IPS-NIHi11 (cell line): ENCODE measurements around the gene MORF4L1.
"Not testable (repeated sequence)": the region's sequence is repeated elsewhere in the genome, so short reads cannot be mapped to it uniquely, and the experiment has no call there.

Experiments used
- DNase-seq: peaks from one replicate; pipeline ENCODE4 v3.0.0; 2012; ENCODE audit warnings: mixed read lengths, low spot score

Gene MORF4L1

DNA sequence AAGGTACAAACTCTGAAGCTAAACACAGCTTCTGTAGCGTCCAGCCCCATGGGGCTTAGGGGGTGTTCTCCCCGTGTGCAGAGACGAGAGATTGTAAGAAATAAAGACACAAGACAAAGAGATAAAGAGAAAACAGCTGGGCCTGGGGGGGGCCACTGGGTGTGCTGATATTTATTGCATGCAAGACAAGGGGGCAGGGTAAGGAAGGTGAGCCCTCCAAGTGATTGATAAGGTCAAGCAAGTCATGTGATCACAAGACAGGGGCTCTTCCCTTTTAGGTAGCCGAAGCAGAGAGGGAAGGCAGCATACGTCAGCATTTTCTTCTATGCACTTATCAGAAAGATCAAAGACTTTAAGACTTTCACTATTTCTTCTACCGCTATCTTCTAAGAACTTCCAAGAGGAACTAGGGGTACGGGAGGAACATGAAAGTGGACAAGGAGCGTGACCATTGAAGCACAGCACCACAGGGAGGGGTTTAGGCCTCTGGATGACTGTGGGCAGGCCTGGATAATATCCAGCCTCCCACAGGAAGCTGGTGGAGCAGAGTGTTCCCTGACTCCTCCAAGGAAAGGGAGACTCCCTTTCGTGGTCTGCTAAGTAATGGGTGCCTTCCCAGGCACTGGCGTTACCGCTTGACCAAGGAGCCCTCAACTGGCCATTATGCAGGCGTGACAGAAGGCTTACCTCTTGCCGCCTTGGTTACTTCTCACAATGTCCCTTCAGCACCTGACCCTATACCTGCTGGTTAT, 29.8 kb downstream of the MORF4L1 start:
- DNase-seq = not testable (repeated sequence)

DNA sequence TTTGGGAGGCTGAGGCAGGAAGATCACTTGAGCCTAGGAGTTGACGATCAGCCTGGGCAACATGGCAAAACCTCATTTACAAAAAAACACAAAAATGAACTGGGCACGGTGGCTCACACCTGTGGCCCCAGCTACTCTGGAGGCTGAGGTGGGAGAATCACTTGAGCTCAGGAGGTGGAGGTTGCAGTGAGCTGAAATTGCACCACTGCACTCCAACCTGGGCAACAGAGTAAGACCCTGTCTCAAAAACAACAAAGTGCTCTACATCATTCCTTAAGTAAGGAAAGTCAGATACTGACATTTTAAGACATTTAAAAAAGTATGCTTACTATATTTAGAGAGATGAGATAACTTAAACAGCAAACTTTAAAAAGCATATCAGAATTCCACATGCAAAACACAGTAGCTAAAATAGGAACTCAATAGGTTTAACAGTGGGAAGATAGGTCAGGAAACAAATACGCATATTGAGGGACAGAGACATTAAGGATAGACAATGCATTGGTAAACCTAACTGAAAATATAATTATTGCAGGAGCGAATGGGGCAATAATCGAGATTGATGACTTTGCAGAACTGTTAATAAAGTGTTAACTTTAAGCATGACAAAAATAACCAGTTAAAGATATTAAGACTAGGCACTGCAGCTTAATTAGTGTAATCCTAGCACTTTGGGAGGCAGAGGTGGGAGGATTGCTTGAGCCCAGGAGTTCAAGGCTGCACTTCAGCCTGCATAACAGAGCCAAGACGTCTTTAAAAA, 32.1 kb downstream of the MORF4L1 start:
- no peak for DNase-seq

- DNase-seq = no peak
These were observed 33.6 kb downstream of the MORF4L1 start for GRCh38 chr15:78906316-78906620.

DNA sequence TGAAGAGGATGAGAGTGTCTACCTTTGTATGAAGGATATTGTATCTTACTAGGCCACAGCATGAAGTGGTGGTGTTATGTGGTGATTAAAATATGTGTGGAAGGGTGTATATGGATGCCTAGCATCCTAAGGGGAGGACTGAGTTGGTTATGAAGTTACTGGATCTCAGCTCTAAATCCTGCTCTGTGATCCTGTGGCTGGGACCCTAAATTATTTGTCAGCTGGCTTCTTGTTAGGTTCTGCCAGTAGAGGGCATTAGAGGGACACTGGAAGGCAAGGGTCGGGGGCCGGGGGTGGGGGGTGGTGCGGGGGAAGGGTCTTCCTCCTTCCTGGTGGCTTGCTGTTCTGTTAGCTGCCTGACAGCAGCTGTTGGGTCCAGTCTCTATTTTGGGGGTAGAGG, 34.9 kb downstream of the MORF4L1 start:
- DNase-seq = peak; percentile 75

GRCh38 chr15:78909160-78909695, 36.5 kb downstream of the MORF4L1 start:
- DNase-seq = no peak

- DNase-seq = peak; percentile 77
These were observed 37.1 kb downstream of the MORF4L1 start for GRCh38 chr15:78909791-78910228.

DNA sequence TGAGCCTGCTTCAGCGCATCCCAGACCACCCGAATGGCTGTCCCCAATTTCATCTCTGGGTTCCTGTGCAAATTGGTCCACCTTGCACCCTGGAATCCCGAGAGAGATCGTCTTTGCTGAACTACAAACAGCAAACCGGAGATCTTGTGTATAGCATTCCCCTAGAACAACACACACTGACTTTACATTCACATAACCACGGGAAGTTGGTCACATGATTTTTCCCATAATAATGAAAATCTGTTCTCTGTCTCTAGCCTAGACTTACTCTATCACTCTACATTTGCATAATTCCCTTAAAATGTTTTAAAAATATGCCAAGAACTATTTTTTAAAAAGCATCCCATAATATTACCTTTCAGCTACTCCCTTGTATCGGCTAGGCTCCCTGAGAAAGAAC, 37.6 kb downstream of the MORF4L1 start:
- DNase-seq = no peak

GRCh38 chr15:78912316-78912715, 39.6 kb downstream of the MORF4L1 start:
- no peak for DNase-seq

- DNase-seq = no peak
These were observed 40.3 kb downstream of the MORF4L1 start for GRCh38 chr15:78913012-78913411.

- DNase-seq = peak; percentile 59
These were observed 41.5 kb downstream of the MORF4L1 start for GRCh38 chr15:78914027-78914764.

DNA sequence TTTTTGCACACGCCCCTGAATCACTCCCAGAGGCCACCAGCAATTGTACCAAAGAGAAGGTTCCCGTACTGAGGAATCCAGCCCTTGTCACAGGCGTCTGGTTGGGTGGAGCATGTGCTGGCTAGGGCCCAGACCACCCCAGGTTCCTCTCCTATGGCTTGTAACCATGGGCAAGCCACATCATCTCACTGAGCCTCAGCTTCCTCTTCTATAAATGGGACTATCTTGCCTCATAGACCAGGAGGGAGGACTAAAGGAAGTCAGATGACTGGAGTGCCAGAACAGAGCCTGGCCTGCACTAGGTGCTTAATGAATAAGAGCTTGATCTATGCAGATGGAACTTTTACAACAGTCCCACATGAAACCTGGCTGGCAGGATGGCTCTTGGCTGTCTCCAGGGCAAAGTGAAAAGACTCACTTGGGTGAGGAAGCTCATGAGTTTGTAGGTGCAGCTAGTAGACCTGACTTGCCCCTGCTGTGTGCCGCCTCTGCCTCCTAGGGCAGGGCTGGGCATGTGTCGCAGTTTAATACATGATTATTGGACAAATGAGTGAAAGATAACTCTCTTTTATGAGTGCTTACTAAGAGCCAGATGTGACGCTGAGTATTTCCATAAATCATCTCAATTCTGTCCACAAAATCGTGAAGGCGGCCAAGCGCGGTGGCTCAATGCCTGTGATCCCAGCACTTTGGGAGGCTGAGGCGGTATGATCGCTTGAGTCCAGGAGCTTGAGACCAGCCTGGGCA, 42.8 kb downstream of the MORF4L1 start:
- no peak for DNase-seq

- no peak for DNase-seq
These were observed 43.4 kb downstream of the MORF4L1 start for GRCh38 chr15:78916088-78916487.

DNA sequence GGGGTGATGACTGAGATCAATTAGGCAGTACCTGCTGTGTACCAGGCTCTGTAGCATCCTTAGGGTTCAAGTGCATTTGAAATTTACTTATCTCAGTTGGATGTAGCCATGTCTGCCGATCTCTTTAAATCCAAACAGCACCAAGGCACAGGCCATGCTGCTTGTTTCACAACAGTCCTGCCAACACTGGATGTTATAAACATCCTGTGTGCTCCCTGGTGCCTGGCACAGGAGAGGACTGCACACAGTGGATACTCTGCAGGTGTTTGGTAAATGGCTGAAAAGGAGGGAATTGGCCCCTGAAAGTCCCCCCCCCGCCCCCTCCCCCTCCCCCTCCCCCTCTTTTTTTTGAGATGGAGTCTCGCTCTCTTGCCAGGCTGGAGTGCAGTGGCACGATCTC, 45.2 kb downstream of the MORF4L1 start:
- DNase-seq = no peak

GRCh38 chr15:78921517-78921916, 48.8 kb downstream of the MORF4L1 start:
- DNase-seq = no peak

DNA sequence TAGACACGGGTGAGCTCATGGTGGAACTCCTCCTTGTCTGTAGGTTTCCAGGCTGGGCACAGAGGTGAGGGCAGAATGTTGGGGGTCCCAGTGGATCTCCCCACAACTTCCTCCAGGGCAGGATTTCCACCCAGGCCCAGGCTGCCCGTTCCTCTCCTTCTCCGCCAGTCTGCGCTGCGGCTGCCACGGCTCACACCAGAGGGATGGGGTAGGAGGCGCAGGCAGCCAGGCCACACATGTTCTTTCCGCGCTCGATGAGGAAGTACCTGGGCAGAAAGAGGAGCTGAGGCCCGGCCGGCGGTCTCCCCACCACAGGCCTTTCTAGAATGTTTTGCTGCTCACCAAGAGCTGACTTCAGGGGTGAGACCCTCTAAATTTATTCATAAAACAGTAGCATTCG, 49.2 kb downstream of the MORF4L1 start:
- no peak for DNase-seq

DNA sequence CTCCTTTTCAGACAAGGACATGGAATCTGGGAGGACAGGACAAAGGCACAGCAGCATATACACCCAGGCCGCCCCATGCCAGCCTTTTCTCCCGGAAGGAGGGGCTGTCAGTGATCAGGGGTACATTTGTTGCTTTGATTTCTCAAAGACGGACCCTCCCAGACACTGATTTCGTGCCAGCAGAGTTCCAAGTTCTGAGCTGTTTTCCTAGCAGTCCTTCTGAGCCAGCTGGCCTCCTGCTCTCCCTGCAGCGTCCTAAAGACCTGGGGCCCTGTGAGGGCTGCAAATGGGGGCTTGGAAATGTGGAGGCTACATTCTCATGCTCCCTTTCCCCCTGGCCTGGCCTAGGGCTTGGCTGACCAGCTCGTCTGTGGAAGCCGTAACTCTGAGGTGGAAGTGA, 49.8 kb downstream of the MORF4L1 start:
- no peak for DNase-seq

DNA sequence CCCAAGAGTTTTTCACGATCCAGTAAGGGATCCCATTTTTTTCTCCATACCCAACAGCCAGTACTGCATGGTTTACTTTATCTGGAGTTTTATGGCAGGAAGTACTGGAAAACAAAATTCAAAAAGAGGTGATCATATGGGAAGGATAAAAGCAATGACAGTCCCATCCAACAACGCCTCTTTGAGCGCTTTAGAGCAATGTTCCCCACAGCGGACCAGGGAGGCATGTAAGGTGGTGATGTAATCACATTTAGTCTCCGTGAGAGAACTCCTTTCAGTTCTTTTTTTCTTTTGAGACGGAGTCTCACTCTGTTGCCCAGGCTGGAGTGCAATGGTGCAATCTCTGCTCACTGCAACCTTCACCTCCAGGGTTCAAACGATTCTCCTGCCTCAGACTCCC, 50.3 kb downstream of the MORF4L1 start:
- no peak for DNase-seq

DNA sequence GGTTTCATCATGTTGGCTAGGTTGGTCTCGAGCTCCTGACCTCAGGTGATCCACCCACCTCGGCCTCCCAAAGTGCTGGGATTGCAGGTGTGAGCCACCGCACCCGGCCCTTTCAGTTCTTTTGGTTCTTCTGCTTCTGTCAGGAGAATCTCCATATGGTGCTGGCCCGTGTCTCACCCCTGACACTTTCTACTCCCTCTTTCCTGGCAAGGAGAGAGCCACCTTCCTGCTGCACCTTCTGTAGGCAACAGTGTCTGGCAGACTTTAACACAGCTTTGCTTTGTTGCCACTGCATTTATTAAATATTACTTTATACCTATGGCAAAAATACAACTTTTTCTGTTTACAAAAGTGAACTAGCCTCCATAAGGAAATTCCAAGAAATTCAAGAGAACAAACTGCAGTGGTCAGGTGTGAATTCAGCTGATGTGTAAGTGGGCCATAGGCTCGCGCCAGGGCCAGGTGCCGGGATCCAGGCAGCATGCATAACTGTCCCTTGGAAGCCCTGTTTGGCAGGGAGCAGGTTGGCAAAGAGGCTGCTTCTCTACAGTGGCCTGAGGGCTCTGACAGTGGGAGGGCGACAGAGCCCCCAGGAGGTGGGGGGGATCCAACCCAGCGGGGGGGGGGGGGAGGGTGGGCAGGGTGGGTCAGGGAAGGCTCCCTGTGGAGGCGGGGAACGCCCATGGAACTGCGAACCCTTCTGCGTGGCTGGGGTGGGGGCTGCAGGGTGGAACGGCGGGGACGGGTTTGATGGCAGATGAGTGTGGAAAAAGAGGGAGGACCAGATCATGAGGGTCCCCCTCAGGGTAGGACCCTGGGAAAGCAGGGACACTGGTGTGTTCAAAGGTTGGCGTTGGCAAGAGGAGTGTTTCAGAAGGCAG, 51.0 kb downstream of the MORF4L1 start:
- no peak for DNase-seq

GRCh38 chr15:78925076-78925624, 52.5 kb downstream of the MORF4L1 start:
- no peak for DNase-seq

DNA sequence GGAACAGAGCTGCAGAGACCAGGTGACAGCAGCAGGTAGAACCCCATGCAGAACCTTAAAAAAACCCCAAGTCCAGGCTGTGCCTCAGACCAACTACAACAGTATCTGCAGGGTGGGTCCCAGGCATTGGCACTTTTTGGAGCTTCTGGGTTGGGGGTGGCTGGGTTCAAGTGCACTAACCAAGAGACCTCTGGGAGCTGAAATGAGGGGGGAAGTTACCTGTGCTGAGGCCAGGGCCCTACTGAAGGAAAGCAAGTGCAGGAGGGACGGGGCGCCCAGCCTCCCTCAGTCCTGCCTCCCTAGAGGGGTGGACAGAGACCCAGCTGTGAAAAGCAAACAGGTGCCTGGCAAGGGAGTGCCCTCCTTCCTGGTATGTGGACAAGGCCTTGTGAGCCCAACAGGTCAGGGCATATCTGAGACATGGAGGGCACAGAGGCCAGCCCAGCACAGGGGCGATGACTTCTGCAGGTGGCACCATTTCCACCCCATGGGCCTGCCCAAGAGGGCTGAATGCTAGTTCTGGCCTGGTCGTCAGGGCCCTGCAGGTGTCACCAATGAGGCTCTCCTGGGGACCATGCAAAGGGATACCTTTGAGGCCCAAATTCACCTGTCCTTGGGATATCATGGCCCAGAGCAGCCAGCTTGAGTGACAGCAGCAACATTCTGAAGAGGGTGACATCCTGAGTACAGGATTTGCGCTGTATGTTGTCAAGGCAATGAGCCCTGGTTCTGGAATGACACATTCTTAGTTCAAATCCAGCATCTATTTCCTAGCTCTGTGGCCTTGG, 53.5 kb downstream of the MORF4L1 start:
- DNase-seq = no peak
